SK-N-SH treated with all-trans-retinoic acid at 6 μM for 48 hours (cell line): ENCODE results near the gene RASA3.
"Not testable (repeated sequence)": the region's sequence is repeated elsewhere in the genome, so short reads cannot be mapped to it uniquely, and the experiment has no call there.

ENCODE experiments used
- ATAC-seq: fragments of 200-7000 bp; cut with Tn5 transposase; 3 replicates; pipeline ENCODE4 v1.9.1; 2020; ENCODE audit warnings: mild to moderate bottlenecking, moderate library complexity
- ARNTL ChIP-seq: fragments of 450-650 bp; formaldehyde crosslinking; IDR thresholded peaks from 2 replicates; pipeline ENCODE4 v1.5.0; 2020; ENCODE audit warnings: low read depth, mild to moderate bottlenecking, moderate library complexity, borderline replicate concordance
- BACH2 ChIP-seq: fragments of 250-450 bp; sonication (Bioruptor Pico); IDR thresholded peaks from 2 replicates; pipeline ENCODE4 v1.9.0; 2021; ENCODE audit warnings: mild to moderate bottlenecking, borderline replicate concordance
- CREB5 ChIP-seq: fragments of 250-450 bp; sonication (Bioruptor Pico); IDR thresholded peaks from 2 replicates; pipeline ENCODE4 v1.5.1; 2020; ENCODE audit warnings: low read depth, mild to moderate bottlenecking, moderate library complexity
- CSDC2 ChIP-seq: fragments of 250-450 bp; sonication (Bioruptor Pico); IDR thresholded peaks from 2 replicates; pipeline ENCODE4 v1.5.0; 2020; ENCODE audit warnings: mild to moderate bottlenecking, moderate library complexity
- CSRNP3 ChIP-seq: fragments of 250-450 bp; sonication (Bioruptor Pico); IDR thresholded peaks from 2 replicates; pipeline ENCODE4 v1.5.1; 2021; ENCODE audit warnings: mild to moderate bottlenecking, moderate library complexity
- ESRRG ChIP-seq: fragments of 250-450 bp; sonication (Bioruptor Pico); IDR thresholded peaks from 2 replicates; pipeline ENCODE4 v1.6.1; 2021; ENCODE audit warnings: mild to moderate bottlenecking
- GLIS3 ChIP-seq: fragments of 250-450 bp; sonication (Bioruptor Pico); IDR thresholded peaks from 2 replicates; pipeline ENCODE4 v1.5.0; 2020; ENCODE audit warnings: mild to moderate bottlenecking, moderate library complexity
- ISL1 ChIP-seq: fragments of 250-450 bp; sonication (Bioruptor Pico); IDR thresholded peaks from 2 replicates; pipeline ENCODE4 v2.1.2; 2022; ENCODE audit warnings: mild to moderate bottlenecking, moderate library complexity
- POU6F1 ChIP-seq: fragments of 250-450 bp; sonication (Bioruptor Pico); IDR thresholded peaks from 2 replicates; pipeline ENCODE4 v1.8.0; 2021; ENCODE audit warnings: low read depth, mild to moderate bottlenecking, moderate library complexity, borderline replicate concordance
- PPARA ChIP-seq: fragments of 250-450 bp; sonication (Bioruptor Pico); IDR thresholded peaks from 2 replicates; pipeline ENCODE4 v1.5.0; 2020; ENCODE audit warnings: mild to moderate bottlenecking, borderline replicate concordance
- RARB ChIP-seq: fragments of 250-450 bp; sonication (Bioruptor Pico); IDR thresholded peaks from 2 replicates; pipeline ENCODE4 v1.8.0; 2021; ENCODE audit warnings: mild to moderate bottlenecking, moderate library complexity
- SNAI2 ChIP-seq: fragments of 250-450 bp; sonication (Bioruptor Pico); IDR thresholded peaks from 2 replicates; pipeline ENCODE4 v1.5.0; 2020; ENCODE audit warnings: mild to moderate bottlenecking, moderate library complexity
- TCF4 ChIP-seq: fragments of 250-450 bp; sonication (Bioruptor Pico); IDR thresholded peaks from 2 replicates; pipeline ENCODE4 v1.8.0; 2021; ENCODE audit warnings: mild to moderate bottlenecking, moderate library complexity, borderline replicate concordance
- TOX ChIP-seq: fragments of 250-450 bp; sonication (Bioruptor Pico); IDR thresholded peaks from 2 replicates; pipeline ENCODE4 v1.8.0; 2021; ENCODE audit warnings: mild to moderate bottlenecking, moderate library complexity, borderline replicate concordance
- ZC3H10 ChIP-seq: fragments of 250-450 bp; sonication (Bioruptor Pico); IDR thresholded peaks from 2 replicates; pipeline ENCODE4 v1.5.1; 2021; ENCODE audit warnings: mild to moderate bottlenecking, moderate library complexity
- ZFP3 ChIP-seq: fragments of 250-450 bp; sonication (Bioruptor Pico); IDR thresholded peaks from 2 replicates; pipeline ENCODE4 v1.5.0; 2020; ENCODE audit warnings: mild to moderate bottlenecking, moderate library complexity
- ZFP30 ChIP-seq: fragments of 450-650 bp; formaldehyde crosslinking; IDR thresholded peaks from 2 replicates; pipeline ENCODE4 v1.5.0; 2022; ENCODE audit warnings: mild to moderate bottlenecking, moderate library complexity
- ZNF565 ChIP-seq: fragments of 450-650 bp; formaldehyde crosslinking; conservative IDR thresholded peaks from 2 replicates; pipeline ENCODE4 v1.5.0; 2020; ENCODE audit warnings: low read depth, mild to moderate bottlenecking, moderate library complexity
- ZNF8 ChIP-seq: fragments of 450-650 bp; formaldehyde crosslinking; IDR thresholded peaks from 2 replicates; pipeline ENCODE4 v1.5.0; 2020; ENCODE audit warnings: mild to moderate bottlenecking, moderate library complexity
- TF ChIP-seq, protein P1 (sequence below): fragments of 250-450 bp; sonication (Bioruptor Pico); IDR thresholded peaks from 2 replicates; pipeline ENCODE4 v1.5.0; 2020; ENCODE audit warnings: mild to moderate bottlenecking, moderate library complexity

Gene RASA3

DNA sequence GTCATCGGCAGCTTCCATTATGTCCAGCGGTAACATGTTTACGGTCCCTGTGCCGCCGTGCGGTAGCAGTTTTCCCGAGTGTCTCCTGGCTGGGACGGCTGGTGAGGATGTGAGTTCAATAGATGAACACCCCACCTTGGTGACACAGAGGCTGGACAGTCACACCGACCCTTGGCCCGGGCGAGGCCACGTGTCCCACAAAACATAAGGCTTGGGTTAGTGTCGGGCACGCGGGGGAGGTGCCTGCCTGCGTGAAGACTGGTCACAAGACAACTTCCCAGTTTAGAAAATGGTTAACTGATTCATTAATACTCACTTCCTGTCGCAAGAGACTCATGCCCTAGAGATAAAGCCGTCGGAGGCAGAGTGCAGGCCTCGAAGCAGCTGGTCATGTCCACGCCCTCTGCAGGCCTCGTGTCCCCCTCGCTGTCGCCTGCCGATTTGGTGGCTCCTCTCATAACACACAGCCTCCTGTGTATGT lies 17.2 kb downstream of the RASA3 start (continued):
- TF ChIP-seq ESRRG (CRISPR knock-in tag) (no peak), ARNTL (CRISPR knock-in tag) (no peak), CSRNP3 (no peak), GLIS3 (CRISPR knock-in tag) (no peak)

GRCh38 chr13:114114666-114115065 lies 17.8 kb downstream of the RASA3 start:
- not testable (repeated sequence) for ATAC-seq

- no peak for ATAC-seq
- TF ChIP-seq SNAI2 (CRISPR knock-in tag) (no peak), ZNF8 (no peak), ARNTL (CRISPR knock-in tag) (no peak), TOX (no peak), ZFP3 (CRISPR knock-in tag) (no peak), CSDC2 (CRISPR knock-in tag) (no peak), CREB5 (CRISPR knock-in tag) (no peak), ZFP30 (no peak), ISL1 (CRISPR knock-in tag) (no peak), PPARA (no peak), GLIS3 (CRISPR knock-in tag) (no peak), ZC3H10 (no peak), CSRNP3 (no peak), TCF4 (CRISPR knock-in tag) (no peak), BACH2 (CRISPR knock-in tag) (no peak), POU6F1 (CRISPR knock-in tag) (no peak), ZNF565 (no peak), RARB (CRISPR knock-in tag) (no peak)
- TF ChIP-seq, protein P1, sequence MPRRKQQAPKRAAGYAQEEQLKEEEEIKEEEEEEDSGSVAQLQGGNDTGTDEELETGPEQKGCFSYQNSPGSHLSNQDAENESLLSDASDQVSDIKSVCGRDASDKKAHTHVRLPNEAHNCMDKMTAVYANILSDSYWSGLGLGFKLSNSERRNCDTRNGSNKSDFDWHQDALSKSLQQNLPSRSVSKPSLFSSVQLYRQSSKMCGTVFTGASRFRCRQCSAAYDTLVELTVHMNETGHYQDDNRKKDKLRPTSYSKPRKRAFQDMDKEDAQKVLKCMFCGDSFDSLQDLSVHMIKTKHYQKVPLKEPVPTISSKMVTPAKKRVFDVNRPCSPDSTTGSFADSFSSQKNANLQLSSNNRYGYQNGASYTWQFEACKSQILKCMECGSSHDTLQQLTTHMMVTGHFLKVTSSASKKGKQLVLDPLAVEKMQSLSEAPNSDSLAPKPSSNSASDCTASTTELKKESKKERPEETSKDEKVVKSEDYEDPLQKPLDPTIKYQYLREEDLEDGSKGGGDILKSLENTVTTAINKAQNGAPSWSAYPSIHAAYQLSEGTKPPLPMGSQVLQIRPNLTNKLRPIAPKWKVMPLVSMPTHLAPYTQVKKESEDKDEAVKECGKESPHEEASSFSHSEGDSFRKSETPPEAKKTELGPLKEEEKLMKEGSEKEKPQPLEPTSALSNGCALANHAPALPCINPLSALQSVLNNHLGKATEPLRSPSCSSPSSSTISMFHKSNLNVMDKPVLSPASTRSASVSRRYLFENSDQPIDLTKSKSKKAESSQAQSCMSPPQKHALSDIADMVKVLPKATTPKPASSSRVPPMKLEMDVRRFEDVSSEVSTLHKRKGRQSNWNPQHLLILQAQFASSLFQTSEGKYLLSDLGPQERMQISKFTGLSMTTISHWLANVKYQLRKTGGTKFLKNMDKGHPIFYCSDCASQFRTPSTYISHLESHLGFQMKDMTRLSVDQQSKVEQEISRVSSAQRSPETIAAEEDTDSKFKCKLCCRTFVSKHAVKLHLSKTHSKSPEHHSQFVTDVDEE: no peak
These were observed 18.3 kb downstream of the RASA3 start for GRCh38 chr13:114114006-114114640.

DNA sequence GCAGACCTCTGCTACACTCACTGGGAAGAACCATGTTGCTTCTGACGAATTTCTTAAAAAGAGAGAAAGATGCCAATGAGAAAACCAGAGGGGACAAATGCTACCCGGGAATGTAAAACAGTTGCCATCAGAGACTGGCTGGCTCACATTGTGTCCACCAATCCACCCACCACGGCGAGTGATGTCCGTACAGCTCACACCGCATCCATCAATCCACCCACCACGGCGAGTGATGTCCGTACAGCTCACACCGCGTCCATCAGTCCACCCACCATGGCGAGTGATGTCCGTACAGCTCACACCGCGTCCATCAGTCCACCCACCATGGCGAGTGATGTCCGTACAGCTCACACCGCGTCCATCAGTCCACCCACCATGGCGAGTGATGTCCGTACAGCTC lies 19.0 kb downstream of the RASA3 start:
- ATAC-seq: not testable (repeated sequence)
